C4-2B (cell line): Measurements from ENCODE around the gene GPR143.

Experiments
- H3K27ac ChIP-seq: fragments of 450-650 bp; 2 replicates; pipeline ENCODE4 v1.5.1; 2017
- ZFX ChIP-seq: fragments of 450-650 bp; IDR thresholded peaks from 2 replicates; pipeline ENCODE4 v1.6.1; 2017
- TF ChIP-seq, protein P1 (sequence below): fragments of 450-650 bp; conservative IDR thresholded peaks from 2 replicates; pipeline ENCODE4 v1.5.1; 2017; ENCODE audit warnings: mild to moderate bottlenecking

GPR143 gene

DNA sequence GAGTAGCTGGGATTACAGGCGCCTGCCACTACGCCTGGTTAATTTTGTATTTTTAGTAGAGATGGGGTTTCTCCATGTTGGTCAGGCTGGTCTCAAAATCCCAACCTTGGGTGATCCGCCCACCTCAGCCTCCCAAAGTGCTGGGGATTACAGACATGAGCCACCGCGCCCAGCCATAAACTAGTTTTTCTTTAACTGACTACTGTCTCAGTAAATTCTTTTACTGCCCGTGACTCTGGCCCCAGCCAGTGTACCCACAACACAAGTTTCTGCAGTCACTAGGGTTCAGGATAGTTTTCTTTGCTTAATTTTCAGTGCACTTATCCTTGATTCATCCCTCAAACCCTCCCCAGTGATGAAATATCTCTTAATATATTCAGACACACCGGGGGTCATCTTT is 28.8 kb upstream of the GPR143 start:
- TF ChIP-seq ZFX: no peak
- TF ChIP-seq, protein P1, sequence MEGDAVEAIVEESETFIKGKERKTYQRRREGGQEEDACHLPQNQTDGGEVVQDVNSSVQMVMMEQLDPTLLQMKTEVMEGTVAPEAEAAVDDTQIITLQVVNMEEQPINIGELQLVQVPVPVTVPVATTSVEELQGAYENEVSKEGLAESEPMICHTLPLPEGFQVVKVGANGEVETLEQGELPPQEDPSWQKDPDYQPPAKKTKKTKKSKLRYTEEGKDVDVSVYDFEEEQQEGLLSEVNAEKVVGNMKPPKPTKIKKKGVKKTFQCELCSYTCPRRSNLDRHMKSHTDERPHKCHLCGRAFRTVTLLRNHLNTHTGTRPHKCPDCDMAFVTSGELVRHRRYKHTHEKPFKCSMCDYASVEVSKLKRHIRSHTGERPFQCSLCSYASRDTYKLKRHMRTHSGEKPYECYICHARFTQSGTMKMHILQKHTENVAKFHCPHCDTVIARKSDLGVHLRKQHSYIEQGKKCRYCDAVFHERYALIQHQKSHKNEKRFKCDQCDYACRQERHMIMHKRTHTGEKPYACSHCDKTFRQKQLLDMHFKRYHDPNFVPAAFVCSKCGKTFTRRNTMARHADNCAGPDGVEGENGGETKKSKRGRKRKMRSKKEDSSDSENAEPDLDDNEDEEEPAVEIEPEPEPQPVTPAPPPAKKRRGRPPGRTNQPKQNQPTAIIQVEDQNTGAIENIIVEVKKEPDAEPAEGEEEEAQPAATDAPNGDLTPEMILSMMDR: no peak

DNA sequence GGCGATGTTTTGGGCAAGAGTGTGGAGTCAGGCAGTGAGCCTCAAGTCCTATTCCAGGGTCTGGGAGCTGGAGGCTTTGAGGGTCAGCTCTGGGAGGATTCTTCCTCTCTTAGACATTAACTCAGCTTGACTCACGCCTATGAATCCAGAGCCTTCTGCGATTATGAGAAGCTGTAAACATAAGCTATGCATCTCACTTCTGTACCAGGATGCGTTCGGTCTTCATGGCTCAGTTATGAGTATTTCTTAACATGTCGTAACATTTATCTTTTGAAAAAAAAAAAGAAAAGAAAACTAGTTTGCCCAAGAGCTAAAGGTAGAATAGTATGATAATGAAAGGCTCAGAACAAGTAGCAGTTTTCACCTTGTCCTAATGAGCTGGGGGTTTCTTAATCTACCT is 25.2 kb upstream of the GPR143 start:
- TF ChIP-seq, protein P1: no peak
- TF ChIP-seq ZFX: no peak
- H3K27ac ChIP-seq: peak overlapping the region; percentile 91; the same call in 1 of the 2 replicates

More for the DNA sequence above, 28.8 kb upstream of the GPR143 start:
- no peak overlapping the region for H3K27ac ChIP-seq

DNA sequence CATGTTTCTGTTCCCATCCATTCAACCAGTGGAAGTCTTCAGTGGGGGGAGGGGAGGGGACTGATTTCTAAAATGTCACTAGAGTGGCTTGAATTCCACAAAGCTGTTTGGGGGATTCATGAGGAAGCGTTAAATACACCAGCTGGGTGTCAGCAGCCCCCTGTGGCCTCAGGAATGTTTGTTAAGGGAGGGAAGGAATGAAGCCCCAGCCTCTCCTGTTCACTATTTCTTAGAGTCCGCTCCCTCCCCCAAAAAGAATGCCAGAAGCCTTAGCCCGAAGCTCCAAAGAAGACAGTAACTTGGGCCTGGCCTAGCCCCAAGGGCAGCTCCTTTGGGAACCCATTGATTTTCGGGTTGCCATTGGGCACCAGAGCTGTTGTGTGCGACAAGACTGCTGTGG is 23.9 kb upstream of the GPR143 start:
- H3K27ac ChIP-seq: peak overlapping the region; percentile 91
- TF ChIP-seq, protein P1: no peak
- no peak for TF ChIP-seq ZFX

DNA sequence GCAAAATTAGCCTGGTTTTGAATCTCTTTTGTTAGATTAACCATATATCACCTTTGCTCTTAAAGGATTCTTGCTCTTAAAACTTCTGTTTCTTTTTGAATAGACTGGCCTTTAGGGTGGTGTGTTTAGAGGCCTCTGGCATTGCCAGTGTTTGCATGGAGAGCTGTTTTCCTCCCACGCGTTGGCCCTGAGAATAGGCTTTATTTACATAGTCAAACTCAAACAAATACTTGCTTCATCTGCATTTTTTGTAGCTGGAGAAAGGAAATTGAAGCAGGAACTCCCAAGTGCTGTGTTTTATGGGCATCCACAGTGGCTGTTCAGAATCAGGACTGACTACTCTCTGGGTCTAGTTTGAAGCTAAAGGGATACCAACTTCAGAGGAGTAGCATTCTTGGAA is 23.3 kb upstream of the GPR143 start:
- peak overlapping the region; percentile 91 for H3K27ac ChIP-seq

DNA sequence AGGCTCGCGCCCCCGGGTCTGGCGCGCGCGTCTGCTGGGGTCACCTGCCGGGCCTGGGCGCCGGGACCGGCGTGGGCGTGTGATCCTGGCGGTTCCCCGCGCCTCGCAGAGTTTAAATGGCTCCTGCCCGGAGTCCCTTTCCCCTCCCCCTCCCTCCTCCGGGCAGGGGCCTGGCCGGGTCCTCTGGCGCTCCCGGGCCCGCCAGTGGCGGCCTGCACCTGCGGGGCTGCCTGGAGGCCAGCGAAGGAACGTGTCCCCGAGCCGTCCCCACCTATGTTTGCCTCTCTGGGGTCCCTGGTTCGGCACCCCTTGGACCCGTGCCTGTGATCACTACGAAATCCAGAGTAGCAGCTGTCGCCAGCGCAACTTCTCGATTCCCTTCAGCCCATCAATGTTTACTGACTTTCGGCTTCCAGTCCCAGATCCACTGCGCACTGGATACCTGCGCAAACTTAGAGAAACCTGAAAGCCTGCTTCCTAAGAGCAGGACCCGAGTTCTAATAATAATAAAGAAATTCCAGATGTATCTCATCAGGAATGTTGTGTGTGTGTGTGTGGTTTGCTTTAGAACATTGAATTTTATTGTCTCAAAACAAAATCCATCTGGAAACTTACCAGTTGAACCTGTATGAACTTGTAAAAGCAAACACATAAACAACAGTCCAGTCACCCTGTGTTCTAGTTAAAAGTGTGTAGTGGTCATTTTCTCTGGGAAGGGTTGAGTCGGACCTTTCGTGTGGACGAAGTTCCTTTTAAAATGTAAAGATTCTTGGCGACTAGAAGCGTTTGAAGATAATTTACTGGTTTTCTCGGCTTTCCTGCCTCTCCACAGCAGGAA is 21.4 kb upstream of the GPR143 start:
- H3K27ac ChIP-seq: peak overlapping the region; percentile 91
- TF ChIP-seq, protein P1: no peak
- peak; percentile 37; the same call in 1 of the 2 replicates for TF ChIP-seq ZFX

More for the DNA sequence above, 23.3 kb upstream of the GPR143 start:
- no peak for TF ChIP-seq ZFX
- TF ChIP-seq, protein P1: no peak

DNA sequence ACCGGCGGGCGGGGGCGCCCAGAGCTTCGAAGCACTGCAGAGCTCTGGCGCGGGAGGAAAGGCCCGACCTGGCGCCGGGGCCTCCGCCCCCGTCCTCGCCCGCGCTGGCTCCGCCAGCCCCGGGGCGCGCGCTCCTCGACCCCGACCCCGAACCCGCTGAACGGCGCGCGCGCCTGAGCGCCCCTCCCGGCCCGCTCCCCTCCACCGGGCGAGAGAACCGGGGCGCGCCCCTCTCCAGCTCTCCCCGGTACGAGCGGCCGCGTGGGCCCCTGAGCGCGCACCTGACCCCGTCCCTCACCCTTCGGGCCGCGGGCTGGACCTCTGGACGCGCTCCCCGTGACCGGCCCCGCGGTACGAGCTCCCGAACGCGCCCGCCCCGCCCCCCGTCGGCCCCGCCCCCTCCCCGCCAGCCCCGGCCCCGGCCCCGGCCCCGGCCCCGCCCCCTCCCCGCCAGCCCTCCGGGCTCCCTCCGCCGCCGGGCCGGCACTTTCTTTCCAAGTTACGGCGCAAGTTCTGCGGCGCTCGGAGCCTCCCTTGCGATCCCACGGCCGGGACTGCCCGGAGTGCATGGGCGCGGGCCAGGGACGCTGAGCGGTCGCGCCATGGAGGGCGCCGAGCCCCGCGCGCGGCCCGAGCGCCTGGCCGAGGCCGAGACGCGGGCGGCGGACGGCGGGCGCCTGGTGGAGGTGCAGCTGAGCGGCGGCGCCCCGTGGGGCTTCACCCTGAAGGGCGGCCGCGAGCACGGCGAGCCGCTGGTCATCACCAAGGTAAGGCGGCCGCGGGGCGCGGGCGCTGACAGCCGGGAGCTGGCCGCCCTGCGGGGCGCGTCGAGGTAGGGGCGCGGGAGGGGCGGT is 20.5 kb upstream of the GPR143 start, which contains the start of gene SHROOM2:
TSS of gene SHROOM2 (plus strand) at position 486 of the 854 bp plus-strand sequence. CDS start at position 603, 117 bp downstream.
- TF ChIP-seq, protein P1: no peak
- no peak; the same call in 1 of the 2 replicates for TF ChIP-seq ZFX
- H3K27ac ChIP-seq: peak within 1 kb of the TSS; percentile 91
